ENCODE measurements around the gene GPR34. TPM values are rescaled to one million over a fixed set of nuclear protein-coding genes. Genes with fewer than 3 reads are reported as not detected.
"Not testable (repeated sequence)": the region's sequence is repeated elsewhere in the genome, so short reads cannot be mapped to it uniquely, and the experiment has no call there.

The GPR34 gene
- total RNA-seq, 4 donors from 2014 or later = 3.4 to 12.1 (median 8.5) TPM

- no peak overlapping the region for H3K4me3 ChIP-seq (replicated peaks in 1 of 3)
- H3K27ac ChIP-seq = no peak overlapping the region
- no peak for DNase-seq
- TF ChIP-seq POLR2A (IDR thresholded peaks at IDR 0.05) = no peak
- TF ChIP-seq CTCF (IDR thresholded peaks at IDR 0.05) = no peak
- WGBS, 2 donors = 94 to 99% methylated on average over 5 of the region's 5 CpGs
- intact Hi-C loops (cut with DNase I) = no loop called here
- no peaks in the 10 kb centered on the region for H3K36me3 ChIP-seq
- no peaks in the 10 kb centered on the region for H3K4me1 ChIP-seq
- no peaks in the 10 kb centered on the region for H3K27me3 ChIP-seq
- H3K9me3 ChIP-seq = no peaks in the 10 kb centered on the region
Measured at GRCh38 chrX:41716222-41716621, 27.4 kb downstream of the GPR34 start.

- no peaks in the 10 kb centered on the region for H3K36me3 ChIP-seq
- TF ChIP-seq POLR2A (IDR thresholded peaks at IDR 0.05) (no peak), CTCF (IDR thresholded peaks at IDR 0.05) (no peak)
- H3K27ac ChIP-seq = no peak overlapping the region
- H3K4me1 ChIP-seq = no peaks in the 10 kb centered on the region
- intact Hi-C loops (cut with DNase I) = no loop called here
- 94 to 96% methylated on average over 12 of the region's 12 CpGs for WGBS, 2 donors
- H3K4me3 ChIP-seq (replicated peaks in 1 of 3) = no peak overlapping the region
- no peak for DNase-seq
- no peaks in the 10 kb centered on the region for H3K27me3 ChIP-seq
- no peaks in the 10 kb centered on the region for H3K9me3 ChIP-seq
Measured at GRCh38 chrX:41716767-41717473, 28.1 kb downstream of the GPR34 start.

GRCh38 chrX:41718481-41719235 lies 29.9 kb downstream of the GPR34 start:
- WGBS, 2 donors = 91 to 98% methylated on average over 4 of the region's 4 CpGs
- no peak for DNase-seq
- Histone ChIP-seq H3K36me3 (no peaks in the 10 kb centered on the region), H3K9me3 (no peaks in the 10 kb centered on the region), H3K4me1 (no peaks in the 10 kb centered on the region), H3K27ac (no peak overlapping the region), H3K27me3 (no peaks in the 10 kb centered on the region), H3K4me3 (replicated peaks in 1 of 3) (no peak overlapping the region)
- TF ChIP-seq POLR2A (IDR thresholded peaks at IDR 0.05) (no peak), CTCF (IDR thresholded peaks at IDR 0.05) (no peak)
- intact Hi-C loops (cut with DNase I) = no loop called here

- 95% methylated on average over 6 of the region's 6 CpGs for WGBS, 2 donors
- H3K9me3 ChIP-seq; H3K27me3 ChIP-seq; DNase-seq; intact Hi-C loops (cut with DNase I); H3K4me3 ChIP-seq (replicated peaks in 1 of 3); H3K36me3 ChIP-seq; H3K27ac ChIP-seq; H3K4me1 ChIP-seq: not testable (repeated sequence)
Measured at GRCh38 chrX:41719610-41720009, 30.8 kb downstream of the GPR34 start.

- no peaks in the 10 kb centered on the region for H3K9me3 ChIP-seq
- no peaks in the 10 kb centered on the region for H3K27me3 ChIP-seq
- H3K27ac ChIP-seq = no peak overlapping the region
- peak in 1 of 2 donors; percentile 6 for DNase-seq
- no peaks in the 10 kb centered on the region for H3K4me1 ChIP-seq
- H3K36me3 ChIP-seq = no peaks in the 10 kb centered on the region
- WGBS, 2 donors = 62 to 68% methylated on average over 2 to 3 of the region's 3 CpGs
- intact Hi-C loops (cut with DNase I) = no loop called here
- TF ChIP-seq CTCF (IDR thresholded peaks at IDR 0.05) (no peak), POLR2A (IDR thresholded peaks at IDR 0.05) (no peak)
- H3K4me3 ChIP-seq (replicated peaks in 1 of 3) = no peak overlapping the region
Measured at GRCh38 chrX:41720125-41720779, 31.5 kb downstream of the GPR34 start.
